ENCODE results near the gene HELZ.
"Not testable (repeated sequence)": the region's sequence is repeated elsewhere in the genome, so short reads cannot be mapped to it uniquely, and the experiment has no call there.

HELZ gene

GRCh38 chr17:67107171-67107570 is 137.8 kb downstream of the HELZ start:
- H3K79me2 ChIP-seq (ENCODE audit: control insufficient read depth, insufficient read depth, low read length, poor library complexity), result no peaks in the 10 kb centered on the region
- H3K23ac ChIP-seq (ENCODE audit: low read length), result no peak overlapping the region
- no peak overlapping the region for H4K91ac ChIP-seq (ENCODE audit: low read depth, low read length)
- no peak for DNase-seq
- no peaks in the 10 kb centered on the region for H3K9me3 ChIP-seq (ENCODE audit: insufficient read depth, low read depth, low read length)
- no peak overlapping the region for H4K12ac ChIP-seq (ENCODE audit: low read depth, low read length)
- H4K8ac ChIP-seq (ENCODE audit: low read depth, low read length), result no peak overlapping the region
- H3K4me1 ChIP-seq (ENCODE audit: control insufficient read depth in 1 of 2, insufficient read depth in 2 of 2, low read length in 2 of 2), result no peaks in the 10 kb centered on the region
- H2AK5ac ChIP-seq (ENCODE audit: low read length), result no peak overlapping the region
- no peak overlapping the region for H2BK12ac ChIP-seq (ENCODE audit: low read length)
- H3K79me1 ChIP-seq (ENCODE audit: low read length), result no peaks in the 10 kb centered on the region
- H3K4me2 ChIP-seq (ENCODE audit: low read length), result no peak overlapping the region
- no peak overlapping the region for H3K27ac ChIP-seq (ENCODE audit: low read depth, low read length)
- H3K4ac ChIP-seq (ENCODE audit: low read depth, low read length), result no peak overlapping the region
- H3K9ac ChIP-seq (ENCODE audit: low read length), result no peak overlapping the region
- WGBS (ENCODE audit: extremely low coverage, insufficient coverage, insufficient read length), result no CpG with 5 or more reads among the region's 5 CpGs
- no peak overlapping the region for H2BK120ac ChIP-seq (ENCODE audit: insufficient read depth, low read length, poor library complexity)
- H3K4me3 ChIP-seq (ENCODE audit: low read depth, low read length), result no peak overlapping the region
- H2AFZ ChIP-seq (ENCODE audit: insufficient read depth, low read length, poor library complexity), result no peak overlapping the region
- H3K18ac ChIP-seq (ENCODE audit: low read length), result no peak overlapping the region
- H2BK5ac ChIP-seq (ENCODE audit: low read depth, low read length, poor library complexity), result no peak overlapping the region
- no peak overlapping the region for H3K14ac ChIP-seq (ENCODE audit: low read length)
- H3K36me3 ChIP-seq (ENCODE audit: control insufficient read depth in 1 of 2, insufficient read depth in 2 of 2, low read length in 2 of 2), result peaks cover 13 to 14% of the 10 kb centered on the region in 2 experiments
- no peaks in the 10 kb centered on the region for H3K27me3 ChIP-seq (ENCODE audit: insufficient read depth, low read length)

- H4K12ac ChIP-seq (ENCODE audit: low read depth, low read length), result no peak overlapping the region
Observed at GRCh38 chr17:67105213-67105612, 139.8 kb downstream of the HELZ start.

GRCh38 chr17:67104641-67105040 is 140.4 kb downstream of the HELZ start:
- H3K79me1 ChIP-seq (ENCODE audit: low read length); H3K27me3 ChIP-seq (ENCODE audit: insufficient read depth, low read length); H2BK5ac ChIP-seq (ENCODE audit: low read depth, low read length, poor library complexity); H3K18ac ChIP-seq (ENCODE audit: low read length); H3K23ac ChIP-seq (ENCODE audit: low read length); H4K8ac ChIP-seq (ENCODE audit: low read depth, low read length); H3K4me3 ChIP-seq (ENCODE audit: low read depth, low read length); DNase-seq; H4K12ac ChIP-seq (ENCODE audit: low read depth, low read length); H3K27ac ChIP-seq (ENCODE audit: low read depth, low read length); H3K9ac ChIP-seq (ENCODE audit: low read length); H3K79me2 ChIP-seq (ENCODE audit: control insufficient read depth, insufficient read depth, low read length, poor library complexity); H2BK120ac ChIP-seq (ENCODE audit: insufficient read depth, low read length, poor library complexity); H2AFZ ChIP-seq (ENCODE audit: insufficient read depth, low read length, poor library complexity); H3K14ac ChIP-seq (ENCODE audit: low read length); H3K4me2 ChIP-seq (ENCODE audit: low read length); H2BK12ac ChIP-seq (ENCODE audit: low read length); H4K91ac ChIP-seq (ENCODE audit: low read depth, low read length); H3K4me1 ChIP-seq (ENCODE audit: control insufficient read depth in 1 of 2, insufficient read depth in 2 of 2, low read length in 2 of 2); H2AK5ac ChIP-seq (ENCODE audit: low read length); H3K4ac ChIP-seq (ENCODE audit: low read depth, low read length); H3K9me3 ChIP-seq (ENCODE audit: insufficient read depth, low read depth, low read length): not testable (repeated sequence)
- WGBS (ENCODE audit: extremely low coverage, insufficient coverage, insufficient read length), result no CpG with 5 or more reads among the region's 7 CpGs
- peaks cover 12 to 13% of the 10 kb centered on the region in 2 experiments for H3K36me3 ChIP-seq (ENCODE audit: control insufficient read depth in 1 of 2, insufficient read depth in 2 of 2, low read length in 2 of 2)

More at GRCh38 chr17:67105213-67105612, 139.8 kb downstream of the HELZ start:
- Histone ChIP-seq H3K23ac (ENCODE audit: low read length) (no peak overlapping the region), H3K27ac (ENCODE audit: low read depth, low read length) (no peak overlapping the region), H2AK5ac (ENCODE audit: low read length) (no peak overlapping the region), H3K4ac (ENCODE audit: low read depth, low read length) (no peak overlapping the region), H2BK12ac (ENCODE audit: low read length) (no peak overlapping the region), H3K18ac (ENCODE audit: low read length) (no peak overlapping the region), H2BK5ac (ENCODE audit: low read depth, low read length, poor library complexity) (no peak overlapping the region), H3K36me3 (ENCODE audit: control insufficient read depth in 1 of 2, insufficient read depth in 2 of 2, low read length in 2 of 2) (peaks cover 12 to 13% of the 10 kb centered on the region in 2 experiments), H3K79me1 (ENCODE audit: low read length) (no peaks in the 10 kb centered on the region), H2AFZ (ENCODE audit: insufficient read depth, low read length, poor library complexity) (no peak overlapping the region), H4K91ac (ENCODE audit: low read depth, low read length) (no peak overlapping the region), H3K14ac (ENCODE audit: low read length) (no peak overlapping the region), H4K8ac (ENCODE audit: low read depth, low read length) (no peak overlapping the region), H3K4me1 (ENCODE audit: control insufficient read depth in 1 of 2, insufficient read depth in 2 of 2, low read length in 2 of 2) (no peaks in the 10 kb centered on the region), H3K9ac (ENCODE audit: low read length) (no peak overlapping the region), H3K79me2 (ENCODE audit: control insufficient read depth, insufficient read depth, low read length, poor library complexity) (no peaks in the 10 kb centered on the region), H3K9me3 (ENCODE audit: insufficient read depth, low read depth, low read length) (no peaks in the 10 kb centered on the region), H3K27me3 (ENCODE audit: insufficient read depth, low read length) (no peaks in the 10 kb centered on the region), H3K4me2 (ENCODE audit: low read length) (no peak overlapping the region), H2BK120ac (ENCODE audit: insufficient read depth, low read length, poor library complexity) (no peak overlapping the region), H3K4me3 (ENCODE audit: low read depth, low read length) (no peak overlapping the region)
- peak in 1 of 2 donors; percentile 23 for DNase-seq

- Histone ChIP-seq H2BK12ac (ENCODE audit: low read length) (no peak overlapping the region), H2BK5ac (ENCODE audit: low read depth, low read length, poor library complexity) (no peak overlapping the region), H3K79me2 (ENCODE audit: control insufficient read depth, insufficient read depth, low read length, poor library complexity) (no peaks in the 10 kb centered on the region), H3K27me3 (ENCODE audit: insufficient read depth, low read length) (no peaks in the 10 kb centered on the region), H3K4me2 (ENCODE audit: low read length) (no peak overlapping the region), H3K27ac (ENCODE audit: low read depth, low read length) (no peak overlapping the region), H3K36me3 (ENCODE audit: control insufficient read depth in 1 of 2, insufficient read depth in 2 of 2, low read length in 2 of 2) (no peaks in the 10 kb centered on the region), H2AK5ac (ENCODE audit: low read length) (no peak overlapping the region), H3K79me1 (ENCODE audit: low read length) (no peaks in the 10 kb centered on the region), H4K12ac (ENCODE audit: low read depth, low read length) (no peak overlapping the region), H3K9me3 (ENCODE audit: insufficient read depth, low read depth, low read length) (no peaks in the 10 kb centered on the region), H3K9ac (ENCODE audit: low read length) (no peak overlapping the region), H4K91ac (ENCODE audit: low read depth, low read length) (no peak overlapping the region), H2AFZ (ENCODE audit: insufficient read depth, low read length, poor library complexity) (no peak overlapping the region), H3K18ac (ENCODE audit: low read length) (no peak overlapping the region), H4K8ac (ENCODE audit: low read depth, low read length) (no peak overlapping the region), H3K4me1 (ENCODE audit: control insufficient read depth in 1 of 2, insufficient read depth in 2 of 2, low read length in 2 of 2) (no peaks in the 10 kb centered on the region), H3K4ac (ENCODE audit: low read depth, low read length) (no peak overlapping the region), H2BK120ac (ENCODE audit: insufficient read depth, low read length, poor library complexity) (no peak overlapping the region), H3K23ac (ENCODE audit: low read length) (no peak overlapping the region), H3K14ac (ENCODE audit: low read length) (no peak overlapping the region), H3K4me3 (ENCODE audit: low read depth, low read length) (no peak overlapping the region)
- no CpG with 5 or more reads among the region's 1 CpG for WGBS (ENCODE audit: extremely low coverage, insufficient coverage, insufficient read length)
- no peak for DNase-seq
Observed at GRCh38 chr17:67098006-67098405, 147.0 kb downstream of the HELZ start.
